HG03025 (cell line): ENCODE data around the gene SETD1A.
"Not testable (repeated sequence)": the region's sequence is repeated elsewhere in the genome, so short reads cannot be mapped to it uniquely, and the experiment has no call there.

Experiments
- ATAC-seq: cut with Tn5 transposase; IDR thresholded peaks from one replicate; pipeline ENCODE4 v1.9.1; 2021; ENCODE audit warnings: mild to moderate bottlenecking, moderate library complexity; ENCODE audit not compliant: unreplicated experiment, low FRiP score

SETD1A gene

GRCh38 chr16:31010585-31011325 is 53.2 kb downstream of the SETD1A start, which contains the start of gene STX1B:
STX1B (minus strand) TSS chr16:31010638; CDS start chr16:31010396, 242 bp downstream.
- ATAC-seq: no peak

GRCh38 chr16:31011815-31012214 is 54.3 kb downstream of the SETD1A start:
- ATAC-seq: not testable (repeated sequence)

GRCh38 chr16:31013292-31013691 is 55.7 kb downstream of the SETD1A start:
- not testable (repeated sequence) for ATAC-seq

- ATAC-seq: no peak
Observed at GRCh38 chr16:31016018-31016417, 58.5 kb downstream of the SETD1A start.

- ATAC-seq: not testable (repeated sequence)
Observed at GRCh38 chr16:31017756-31018155, 60.2 kb downstream of the SETD1A start.

GRCh38 chr16:31020536-31020935 is 63.0 kb downstream of the SETD1A start:
- no peak for ATAC-seq

GRCh38 chr16:31022544-31023251 is 65.1 kb downstream of the SETD1A start:
- no peak for ATAC-seq

GRCh38 chr16:31023252-31023602 is 65.7 kb downstream of the SETD1A start:
- ATAC-seq: no peak

GRCh38 chr16:31023627-31024226 is 66.2 kb downstream of the SETD1A start:
- ATAC-seq: no peak

GRCh38 chr16:31025339-31025738 is 67.8 kb downstream of the SETD1A start:
- ATAC-seq: no peak

- no peak for ATAC-seq
Observed at GRCh38 chr16:31029272-31029671, 71.7 kb downstream of the SETD1A start.

GRCh38 chr16:31031276-31031675 is 73.7 kb downstream of the SETD1A start:
- no peak for ATAC-seq

GRCh38 chr16:31032736-31033708 is 75.5 kb downstream of the SETD1A start, which contains the start of gene STX4:
STX4 (plus strand) TSS chr16:31033558; CDS start chr16:31033806, 248 bp downstream.
- ATAC-seq: peak; percentile 70

- ATAC-seq: peak; percentile 30
Observed at GRCh38 chr16:31033709-31034492, 76.3 kb downstream of the SETD1A start.
